A549 treated with Mapracorat at 1 μM for 4 hours (cell line): Measurements from ENCODE around the gene DDX43. TPM values are rescaled to one million over a fixed set of nuclear protein-coding genes. Genes with fewer than 3 reads are reported as not detected.

Source experiments
- total RNA-seq: library from RNA; stranded (reverse); fragments of 200-300 nt; extraction: Qiagen RNA extraction; gene quantifications from 5 replicates; pipeline ENCODE4 v1.2.3, GENCODE V29; 2022

DDX43 gene
- not detected in 5 replicates for total RNA-seq

GRCh38 chr6:73394577-73395354 is at the start of gene DDX43:
TSS of gene DDX43 (plus strand) at chr6:73394828. CDS start at chr6:73394906, 78 bp downstream.

GRCh38 chr6:73353636-73354593 is 40.7 kb upstream of the DDX43 start, which contains the start of gene DPPA5:
TSS of gene DPPA5 (minus strand) at chr6:73354276. CDS start at chr6:73354225, 51 bp downstream.

GRCh38 chr6:73362358-73362757 is 32.3 kb upstream of the DDX43 start, which contains the start of gene KHDC3L:
TSS of gene KHDC3L (plus strand) at chr6:73362658. CDS start at chr6:73362730, 72 bp downstream.

GRCh38 chr6:73369563-73369962 is 25.1 kb upstream of the DDX43 start, which contains the start of gene OOEP:
TSS of gene OOEP (minus strand) at chr6:73369897. CDS start at chr6:73369792, 105 bp downstream.

GRCh38 chr6:73452107-73452461 is 57.5 kb downstream of the DDX43 start, which contains the start of gene CGAS:
TSS of gene CGAS (minus strand) at chr6:73452297. CDS start at chr6:73452181, 116 bp downstream.

GRCh38 chr6:73461537-73462350 is 67.1 kb downstream of the DDX43 start, which contains the start of gene MTO1:
TSS of gene MTO1 (plus strand) at chr6:73461737. CDS start at chr6:73461855, 118 bp downstream.

Other genes starting within 250 kb of the DDX43 start
- 0.29 TPM in 1 of 5 replicates, not detected in the others for gene KHDC1L, start 169.3 kb upstream of the DDX43 start, total RNA-seq
- gene KHDC1, start 131.6 kb upstream of the DDX43 start, total RNA-seq: 3.1 to 4.0 TPM (median 3.5 TPM) in 5 replicates
- gene DPPA5, start 40.6 kb upstream of the DDX43 start, total RNA-seq: not detected in 5 replicates
- not detected in 5 replicates for gene KHDC3L, start 32.2 kb upstream of the DDX43 start, total RNA-seq
- not detected in 5 replicates for gene OOEP, start 24.9 kb upstream of the DDX43 start, total RNA-seq
- 3.2 to 4.8 TPM (median 4.1 TPM) in 5 replicates for gene CGAS, start 57.5 kb downstream of the DDX43 start, total RNA-seq
- 8.9 to 14.9 TPM (median 9.7 TPM) in 5 replicates for gene MTO1, start 66.9 kb downstream of the DDX43 start, total RNA-seq
- 7,381 to 8,542 TPM (median 7,612 TPM) in 5 replicates for gene EEF1A1, start 126.2 kb downstream of the DDX43 start, total RNA-seq